Testis (tissue), 3 donors: ENCODE results near the gene MRAP2. TPM values are rescaled to one million over a fixed set of nuclear protein-coding genes. Genes with fewer than 3 reads are reported as not detected.

Experiments used
- DNase-seq: peaks from one replicate; pipeline ENCODE4 v3.0.0-alpha.2; 2019
- H3K27ac ChIP-seq, 2 donors: fragments of 200-600 bp; sonication (generic); one replicate each; pipeline ENCODE4 v1.5.1; 2019
- H3K27me3 ChIP-seq: fragments of 200-600 bp; sonication (generic); one replicate; pipeline ENCODE4 v1.5.1; 2019
- H3K36me3 ChIP-seq: fragments of 200-600 bp; sonication (generic); one replicate; pipeline ENCODE4 v1.5.1; 2017; ENCODE audit warnings: low read depth; ENCODE audit errors: missing control alignments
- H3K4me1 ChIP-seq: fragments of 200-600 bp; sonication (generic); one replicate; pipeline ENCODE4 v1.5.1; 2019
- H3K4me3 ChIP-seq, 2 donors: fragments of 200-600 bp; sonication (generic); one replicate each; pipeline ENCODE4 v1.5.1; 2017 to 2019
- H3K9me3 ChIP-seq: fragments of 200-600 bp; sonication (generic); one replicate; pipeline ENCODE4 v1.5.1; 2017
- POLR2A ChIP-seq: fragments of 450-650 bp; IDR thresholded peaks from one replicate; pipeline ENCODE4 v1.6.1; 2017; ENCODE audit warnings: antibody characterized with exemption, mild to moderate bottlenecking, moderate library complexity
- WGBS, 2 donors: methylation state at CpG; one replicate each; pipeline ENCODE4 v1.1.5; 2018; 5-methylcytosine and 5-hydroxymethylcytosine counted together
- intact Hi-C: fragments of 100-400 bp; cut with DNase I; formaldehyde crosslinking; loops from one replicate; pipeline ENCODE4 v1.15.1; 2023; ENCODE audit warnings: low total_unique reads
- polyA plus RNA-seq: library from polyadenylated mRNA; stranded (reverse); fragments of 350-450 nt; fragmentation: Illumina TruSeq; extraction: RNeasy Lipid Tissue Mini Kit (QIAGEN cat#74804); gene quantifications from one replicate; pipeline ENCODE4 v1.2.3, GENCODE V29; 2014; ENCODE audit warnings: low read depth, low replicate concordance; ENCODE audit not compliant: insufficient read depth
- total RNA-seq, 2 donors: library from RNA; depleted of rRNA; stranded (reverse); fragments of >200 nt; gene quantifications; one replicate each; pipeline ENCODE4 v1.2.3, GENCODE V29; 2016
- TF ChIP-seq, protein P1 (sequence below), 3 experiments: fragments of 450-650 bp in 2 of 3; fragments of 200-600 bp in 1 of 3; sonication (generic) in 1 of 3; IDR thresholded peaks; one replicate each; pipeline ENCODE4 v1.5.1; 2016 to 2019; ENCODE audit warnings: antibody characterized with exemption in 3 of 3, mild to moderate bottlenecking in 2 of 3, moderate library complexity in 1 of 3

MRAP2 gene
- total and polyA plus RNA-seq, 3 donors from 2014 or later: 3.2 to 5.4 (median 4.1) TPM

GRCh38 chr6:84052204-84052882, 18.8 kb downstream of the MRAP2 start:
- intact Hi-C loops: no loop called here
- peak; percentile 83 for DNase-seq
- TF ChIP-seq POLR2A: no peak
- TF ChIP-seq, protein P1, sequence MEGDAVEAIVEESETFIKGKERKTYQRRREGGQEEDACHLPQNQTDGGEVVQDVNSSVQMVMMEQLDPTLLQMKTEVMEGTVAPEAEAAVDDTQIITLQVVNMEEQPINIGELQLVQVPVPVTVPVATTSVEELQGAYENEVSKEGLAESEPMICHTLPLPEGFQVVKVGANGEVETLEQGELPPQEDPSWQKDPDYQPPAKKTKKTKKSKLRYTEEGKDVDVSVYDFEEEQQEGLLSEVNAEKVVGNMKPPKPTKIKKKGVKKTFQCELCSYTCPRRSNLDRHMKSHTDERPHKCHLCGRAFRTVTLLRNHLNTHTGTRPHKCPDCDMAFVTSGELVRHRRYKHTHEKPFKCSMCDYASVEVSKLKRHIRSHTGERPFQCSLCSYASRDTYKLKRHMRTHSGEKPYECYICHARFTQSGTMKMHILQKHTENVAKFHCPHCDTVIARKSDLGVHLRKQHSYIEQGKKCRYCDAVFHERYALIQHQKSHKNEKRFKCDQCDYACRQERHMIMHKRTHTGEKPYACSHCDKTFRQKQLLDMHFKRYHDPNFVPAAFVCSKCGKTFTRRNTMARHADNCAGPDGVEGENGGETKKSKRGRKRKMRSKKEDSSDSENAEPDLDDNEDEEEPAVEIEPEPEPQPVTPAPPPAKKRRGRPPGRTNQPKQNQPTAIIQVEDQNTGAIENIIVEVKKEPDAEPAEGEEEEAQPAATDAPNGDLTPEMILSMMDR (IDR thresholded peaks at IDR 0.05): no peak
- 45 to 49% methylated on average over 7 of the region's 7 CpGs for WGBS, 2 donors
- H3K9me3 ChIP-seq: no peaks in the 10 kb centered on the region
- peaks cover 10% of the 10 kb centered on the region for H3K4me1 ChIP-seq
- H3K4me3 ChIP-seq: no peak overlapping the region
- H3K36me3 ChIP-seq: no peaks in the 10 kb centered on the region
- H3K27me3 ChIP-seq: no peaks in the 10 kb centered on the region
- H3K27ac ChIP-seq: no peak overlapping the region

DNA sequence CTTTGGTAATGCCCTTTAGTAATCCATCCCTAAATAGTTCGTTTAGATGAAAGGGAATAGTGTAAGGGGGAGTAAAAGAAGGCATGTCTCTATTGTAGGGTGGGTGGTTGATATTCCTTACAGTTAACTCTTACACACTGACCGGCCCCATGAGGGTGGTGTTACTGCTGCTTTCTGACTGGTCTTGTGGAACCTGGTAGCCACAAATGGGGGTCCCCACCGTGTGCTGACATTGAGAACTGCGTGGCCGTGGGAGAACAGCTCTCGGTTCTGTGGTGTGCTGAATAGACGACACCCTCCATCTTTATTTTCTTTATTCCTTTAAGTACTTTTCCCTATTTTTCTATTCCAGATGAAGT, 19.3 kb downstream of the MRAP2 start:
- WGBS, 2 donors: 73 to 79% methylated on average over 7 of the region's 7 CpGs
- Histone ChIP-seq H3K36me3 (no peaks in the 10 kb centered on the region), H3K9me3 (no peaks in the 10 kb centered on the region), H3K27me3 (no peaks in the 10 kb centered on the region), H3K4me3 (no peak overlapping the region), H3K27ac (no peak overlapping the region), H3K4me1 (peaks cover 10% of the 10 kb centered on the region)
- TF ChIP-seq POLR2A: no peak
- TF ChIP-seq, protein P1 (IDR thresholded peaks at IDR 0.05): no peak
- intact Hi-C loops: no loop called here
- DNase-seq: no peak

- DNase-seq: no peak
- 74 to 75% methylated on average over 2 of the region's 2 CpGs for WGBS, 2 donors
- Histone ChIP-seq H3K36me3 (no peaks in the 10 kb centered on the region), H3K4me1 (peaks cover 10% of the 10 kb centered on the region), H3K4me3 (no peak overlapping the region), H3K27ac (no peak overlapping the region), H3K9me3 (no peaks in the 10 kb centered on the region), H3K27me3 (no peaks in the 10 kb centered on the region)
- intact Hi-C loops: no loop called here
- TF ChIP-seq, protein P1 (IDR thresholded peaks at IDR 0.05): no peak
- no peak for TF ChIP-seq POLR2A
Measured at GRCh38 chr6:84055647-84056046, 22.1 kb downstream of the MRAP2 start.

DNA sequence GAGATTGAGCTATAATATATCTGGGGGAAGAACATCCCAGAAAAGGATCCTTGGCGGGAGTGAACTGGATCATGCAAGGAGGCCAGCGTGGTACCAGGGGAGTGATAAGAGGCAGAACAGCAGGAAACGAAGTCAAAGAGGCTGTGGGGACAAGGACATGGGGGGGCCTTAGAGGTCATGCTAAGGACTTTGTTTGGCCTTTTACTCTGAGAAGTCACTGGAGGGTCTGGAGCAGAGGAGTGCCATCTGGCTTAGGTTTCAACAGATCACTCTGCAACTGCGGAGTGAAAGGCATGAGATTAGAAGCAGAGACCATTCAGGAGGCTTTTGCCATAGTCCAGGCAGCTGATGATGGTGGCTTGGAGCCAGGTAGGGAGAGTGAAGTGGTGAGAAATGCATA, 24.3 kb downstream of the MRAP2 start:
- no peaks in the 10 kb centered on the region for H3K9me3 ChIP-seq
- H3K4me1 ChIP-seq: no peaks in the 10 kb centered on the region
- TF ChIP-seq, protein P1 (IDR thresholded peaks at IDR 0.05): no peak
- no peak for TF ChIP-seq POLR2A
- H3K36me3 ChIP-seq: no peaks in the 10 kb centered on the region
- no peak for DNase-seq
- no peak overlapping the region for H3K27ac ChIP-seq
- no peaks in the 10 kb centered on the region for H3K27me3 ChIP-seq
- intact Hi-C loops: no loop called here
- no peak overlapping the region for H3K4me3 ChIP-seq
- 53 to 54% methylated on average over 4 of the region's 4 CpGs for WGBS, 2 donors

DNA sequence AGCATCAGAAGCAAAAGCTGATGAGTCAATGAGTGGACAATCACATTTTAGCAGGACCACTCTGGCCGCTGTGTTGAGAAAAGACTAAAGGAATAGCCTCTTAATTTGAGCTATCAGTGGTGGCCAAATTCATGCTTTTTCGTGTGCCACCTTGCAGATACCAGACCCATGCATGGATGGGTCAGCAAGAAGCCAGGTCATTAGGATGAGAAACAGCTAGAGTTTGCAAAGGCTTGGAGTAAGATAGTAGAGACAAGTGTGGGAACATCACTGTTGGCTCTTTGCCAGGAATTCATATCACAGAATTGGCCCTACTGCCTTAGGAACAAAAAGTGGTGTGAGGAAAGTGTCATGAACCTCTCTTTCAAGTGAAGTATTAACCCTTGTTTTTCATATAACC, 25.5 kb downstream of the MRAP2 start:
- H3K4me3 ChIP-seq: no peak overlapping the region

More for the DNA sequence above, 25.5 kb downstream of the MRAP2 start:
- no peak for DNase-seq
- H3K9me3 ChIP-seq: no peaks in the 10 kb centered on the region
- no peaks in the 10 kb centered on the region for H3K4me1 ChIP-seq
- intact Hi-C loops: no loop called here
- H3K27ac ChIP-seq: no peak overlapping the region
- no peak for TF ChIP-seq POLR2A
- TF ChIP-seq, protein P1 (IDR thresholded peaks at IDR 0.05): no peak
- 63 to 74% methylated on average over 2 of the region's 2 CpGs for WGBS, 2 donors
- no peaks in the 10 kb centered on the region for H3K27me3 ChIP-seq
- H3K36me3 ChIP-seq: no peaks in the 10 kb centered on the region
